Measurements from ENCODE around the gene CCDC9B. TPM values are rescaled to one million over a fixed set of nuclear protein-coding genes. Genes with fewer than 3 reads are reported as not detected.
A peak's percentile ranks its signal among the peaks of the same experiment; 100 is the strongest.

Gene CCDC9B
- total RNA-seq, 2 donors from 2014 or later, result 17.1 to 26.4 TPM

DNA sequence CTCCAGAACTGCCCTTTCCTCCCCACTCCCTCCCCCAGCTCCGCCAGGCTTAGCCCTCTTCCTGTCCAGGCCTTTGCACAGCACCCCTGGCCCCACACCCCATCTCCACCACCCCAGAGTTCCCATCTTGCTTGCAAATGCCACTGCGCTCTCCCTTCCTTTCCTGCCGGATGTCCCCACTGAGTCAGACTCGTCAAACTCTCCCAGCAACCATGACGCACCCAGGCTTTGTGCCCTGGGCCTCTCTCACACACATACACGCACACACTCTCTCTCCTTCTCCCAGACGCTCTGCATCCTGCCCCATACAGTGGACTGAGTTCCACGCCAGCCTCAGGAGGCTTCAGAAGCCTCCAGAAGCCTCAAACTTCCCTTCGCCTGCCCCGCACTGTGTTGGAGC lies 2.8 kb upstream of the CCDC9B start:
- 74 to 84% methylated on average over 10 of the region's 10 CpGs for WGBS, 2 donors
- no peak for DNase-seq
- H3K27me3 ChIP-seq, result no peaks in the 10 kb centered on the region
- H3K4me1 ChIP-seq, result peaks cover 33% of the 10 kb centered on the region
- peak overlapping the region in 1 of 4 donors; percentile 39 for H3K27ac ChIP-seq
- intact Hi-C loops (cut with DNase I), result no loop called here
- TF ChIP-seq POLR2A (IDR thresholded peaks at IDR 0.05) (no peak), CTCF (IDR thresholded peaks at IDR 0.05) (no peak)
- ATAC-seq, result no peak
- H3K4me3 ChIP-seq, result no peak overlapping the region
- H3K36me3 ChIP-seq (replicated peaks in 1 of 2; ENCODE audit: insufficient read depth in 1 of 2, low read depth in 2 of 2), result no peaks in the 10 kb centered on the region
- H3K9me3 ChIP-seq, result no peaks in the 10 kb centered on the region

- Histone ChIP-seq H3K27me3 (no peaks in the 10 kb centered on the region), H3K4me1 (peaks cover 41% of the 10 kb centered on the region), H3K36me3 (replicated peaks in 1 of 2; ENCODE audit: insufficient read depth in 1 of 2, low read depth in 2 of 2) (no peaks in the 10 kb centered on the region), H3K9me3 (no peaks in the 10 kb centered on the region), H3K4me3 (no peak overlapping the region), H3K27ac (peak overlapping the region in 1 of 4 donors; percentile 87)
- intact Hi-C loops (cut with DNase I), result no loop called here
- DNase-seq (no peak), ATAC-seq (no peak)
- TF ChIP-seq POLR2A (IDR thresholded peaks at IDR 0.05) (no peak), CTCF (IDR thresholded peaks at IDR 0.05) (no peak)
- whole genome bisulfite sequencing, 2 donors, result 62 to 63% methylated on average over 7 of the region's 7 CpGs
These were observed 1.9 kb upstream of the CCDC9B start for GRCh38 chr15:40342416-40343320.

DNA sequence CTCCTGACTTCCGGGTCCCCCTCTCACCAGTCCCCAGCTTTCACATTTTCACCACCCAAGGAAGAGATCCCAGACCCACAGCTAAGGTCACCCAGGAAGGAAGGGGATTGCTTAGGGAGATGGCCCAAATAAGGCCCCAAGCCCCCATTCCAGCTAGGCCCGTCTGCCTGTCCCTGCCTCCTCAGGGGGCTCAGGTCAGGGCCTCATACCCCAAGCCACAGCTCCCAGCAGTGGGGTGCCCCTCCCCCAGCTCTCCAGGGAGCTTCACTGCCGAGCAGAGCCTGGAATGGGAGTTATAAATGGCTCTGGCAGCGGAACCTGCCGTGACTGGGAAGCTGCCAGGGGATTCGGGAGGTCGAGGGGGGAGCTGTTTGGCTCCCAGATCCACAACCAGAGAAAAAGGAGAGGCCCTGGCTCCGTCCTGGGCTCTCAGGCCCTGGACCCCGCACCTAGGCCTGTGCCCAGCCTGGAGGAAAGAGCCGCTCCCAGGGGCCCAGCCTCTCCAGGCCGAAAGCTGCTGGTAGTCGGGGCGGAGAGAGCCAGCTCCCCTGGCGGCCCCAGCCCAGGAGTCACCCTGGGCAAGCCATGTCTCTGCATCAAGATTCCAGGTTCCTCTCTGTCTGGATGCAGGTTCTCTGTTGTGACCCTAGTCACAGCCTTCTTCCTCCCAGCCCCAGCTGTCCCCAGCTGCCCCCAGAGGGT lies 550 bp downstream of the CCDC9B start:
- 37 to 69% methylated on average over 9 to 14 of the region's 14 CpGs for WGBS, 2 donors
- no peaks in the 10 kb centered on the region for H3K36me3 ChIP-seq (replicated peaks in 1 of 2; ENCODE audit: insufficient read depth in 1 of 2, low read depth in 2 of 2)
- intact Hi-C loops (cut with DNase I), result no loop called here
- no peaks in the 10 kb centered on the region for H3K9me3 ChIP-seq
- peak; percentile 66 to 78 (median 76) for DNase-seq
- no peak for TF ChIP-seq POLR2A (IDR thresholded peaks at IDR 0.05)
- no peak for TF ChIP-seq CTCF (IDR thresholded peaks at IDR 0.05)
- H3K4me3 ChIP-seq, result no peak overlapping the region
- no peaks in the 10 kb centered on the region for H3K27me3 ChIP-seq
- H3K27ac ChIP-seq, result peak overlapping the region; percentile 72 to 92 (median 90)
- ATAC-seq, result peak; percentile 47
- peaks cover 66% of the 10 kb centered on the region for H3K4me1 ChIP-seq

GRCh38 chr15:40339621-40339945 lies 1.2 kb downstream of the CCDC9B start:
- peak overlapping the region; percentile 72 to 92 (median 90) for H3K27ac ChIP-seq
- WGBS, 2 donors, result 86% methylated on average over 4 of the region's 7 CpGs; no CpG with 5 or more reads in 1 of the 2 donors
- no peaks in the 10 kb centered on the region for H3K36me3 ChIP-seq (replicated peaks in 1 of 2; ENCODE audit: insufficient read depth in 1 of 2, low read depth in 2 of 2)
- no peaks in the 10 kb centered on the region for H3K9me3 ChIP-seq
- intact Hi-C loops (cut with DNase I), result no loop called here
- no peak overlapping the region for H3K4me3 ChIP-seq
- peaks cover 69% of the 10 kb centered on the region for H3K4me1 ChIP-seq
- no peak for DNase-seq
- H3K27me3 ChIP-seq, result no peaks in the 10 kb centered on the region
- TF ChIP-seq POLR2A (IDR thresholded peaks at IDR 0.05) (no peak), CTCF (IDR thresholded peaks at IDR 0.05) (no peak)
- ATAC-seq, result no peak

All from body of pancreas (tissue), 4 donors.